C4-2B (cell line): ENCODE data around the gene KCNMA1.
A peak's percentile ranks its signal among the peaks of the same experiment; 100 is the strongest.

Experiments used
- H3K27ac ChIP-seq: fragments of 450-650 bp; 2 replicates; pipeline ENCODE4 v1.5.1; 2017
- ZFX ChIP-seq: fragments of 450-650 bp; IDR thresholded peaks from 2 replicates; pipeline ENCODE4 v1.6.1; 2017
- TF ChIP-seq, protein P1 (sequence below): fragments of 450-650 bp; conservative IDR thresholded peaks from 2 replicates; pipeline ENCODE4 v1.5.1; 2017; ENCODE audit warnings: mild to moderate bottlenecking

The KCNMA1 gene

DNA sequence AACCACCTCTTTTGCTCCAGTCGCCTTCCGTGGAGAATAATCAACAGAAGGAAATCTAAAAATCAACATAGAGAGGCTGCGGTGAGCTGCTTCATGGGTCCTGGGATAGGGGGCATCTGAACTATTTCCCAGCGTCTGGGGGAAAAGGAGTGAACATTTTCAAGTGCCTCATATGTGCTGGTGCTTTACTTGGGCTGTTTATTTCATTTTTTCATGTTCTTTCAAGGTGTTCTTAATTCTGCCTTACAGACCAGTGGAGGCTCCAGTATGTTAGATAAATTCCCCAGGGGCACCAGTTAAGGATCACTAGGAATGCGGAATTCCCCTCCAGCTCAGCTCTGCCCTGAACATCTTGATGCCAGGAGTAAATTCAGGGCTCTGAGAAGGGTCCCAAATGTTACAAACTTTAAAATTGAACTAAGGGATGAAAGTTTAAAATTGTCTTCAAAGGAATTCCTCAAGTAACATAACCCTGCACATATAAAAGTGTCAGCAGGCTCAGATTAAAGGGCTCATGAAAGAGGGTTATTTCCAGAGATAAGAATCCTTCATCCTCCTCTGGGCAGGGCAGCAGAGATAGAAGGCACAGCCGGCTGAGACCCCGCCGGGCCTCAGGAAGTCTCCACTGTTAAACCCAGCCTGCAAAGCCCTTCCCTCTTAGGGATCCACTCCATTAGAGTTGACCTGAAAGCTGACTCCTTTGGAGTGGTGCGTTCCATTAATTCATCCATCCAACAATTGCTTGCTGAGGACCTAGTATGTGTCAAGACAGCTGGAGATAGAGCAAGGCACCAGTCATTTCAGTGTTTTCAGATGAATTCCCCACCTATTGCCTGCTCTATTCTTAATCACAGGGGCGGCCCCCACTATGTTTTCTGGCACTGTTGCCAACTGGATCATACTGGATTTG, 345.8 kb downstream of the KCNMA1 start:
- TF ChIP-seq, protein P1, sequence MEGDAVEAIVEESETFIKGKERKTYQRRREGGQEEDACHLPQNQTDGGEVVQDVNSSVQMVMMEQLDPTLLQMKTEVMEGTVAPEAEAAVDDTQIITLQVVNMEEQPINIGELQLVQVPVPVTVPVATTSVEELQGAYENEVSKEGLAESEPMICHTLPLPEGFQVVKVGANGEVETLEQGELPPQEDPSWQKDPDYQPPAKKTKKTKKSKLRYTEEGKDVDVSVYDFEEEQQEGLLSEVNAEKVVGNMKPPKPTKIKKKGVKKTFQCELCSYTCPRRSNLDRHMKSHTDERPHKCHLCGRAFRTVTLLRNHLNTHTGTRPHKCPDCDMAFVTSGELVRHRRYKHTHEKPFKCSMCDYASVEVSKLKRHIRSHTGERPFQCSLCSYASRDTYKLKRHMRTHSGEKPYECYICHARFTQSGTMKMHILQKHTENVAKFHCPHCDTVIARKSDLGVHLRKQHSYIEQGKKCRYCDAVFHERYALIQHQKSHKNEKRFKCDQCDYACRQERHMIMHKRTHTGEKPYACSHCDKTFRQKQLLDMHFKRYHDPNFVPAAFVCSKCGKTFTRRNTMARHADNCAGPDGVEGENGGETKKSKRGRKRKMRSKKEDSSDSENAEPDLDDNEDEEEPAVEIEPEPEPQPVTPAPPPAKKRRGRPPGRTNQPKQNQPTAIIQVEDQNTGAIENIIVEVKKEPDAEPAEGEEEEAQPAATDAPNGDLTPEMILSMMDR, result no peak
- TF ChIP-seq ZFX, result no peak
- peak overlapping the region; percentile 3; the same call in 1 of the 2 replicates for H3K27ac ChIP-seq

DNA sequence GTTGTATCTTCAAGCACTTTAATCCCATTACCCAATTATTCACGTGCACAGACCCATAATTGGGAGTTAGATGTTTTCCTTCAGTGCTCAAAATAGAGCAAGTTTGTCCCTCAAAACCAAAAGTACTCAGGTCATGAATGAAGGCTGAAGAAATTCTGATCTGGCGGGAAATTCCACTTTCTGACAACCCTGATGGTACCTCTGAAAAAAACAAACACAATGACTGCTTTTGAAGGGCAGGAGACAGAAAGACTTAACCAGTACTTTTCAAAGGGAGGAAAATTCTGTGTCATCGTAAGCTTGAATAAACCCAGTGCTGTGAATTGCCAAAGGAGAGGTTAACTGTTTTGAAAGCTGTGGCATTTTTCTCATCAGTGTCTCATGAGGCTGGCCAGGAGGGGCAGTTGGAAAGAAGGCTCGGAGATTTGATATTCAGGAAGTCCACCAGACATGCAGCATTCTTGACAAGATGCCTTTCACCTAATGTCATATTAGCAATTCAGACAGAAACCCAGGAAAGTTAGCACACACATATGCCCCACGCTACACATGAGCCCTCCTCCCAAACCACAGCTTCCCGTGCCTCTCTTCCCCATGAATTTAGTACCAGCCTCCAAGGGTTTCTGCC, 347.0 kb downstream of the KCNMA1 start:
- no peak overlapping the region for H3K27ac ChIP-seq
- TF ChIP-seq, protein P1, result no peak
- TF ChIP-seq ZFX, result no peak

DNA sequence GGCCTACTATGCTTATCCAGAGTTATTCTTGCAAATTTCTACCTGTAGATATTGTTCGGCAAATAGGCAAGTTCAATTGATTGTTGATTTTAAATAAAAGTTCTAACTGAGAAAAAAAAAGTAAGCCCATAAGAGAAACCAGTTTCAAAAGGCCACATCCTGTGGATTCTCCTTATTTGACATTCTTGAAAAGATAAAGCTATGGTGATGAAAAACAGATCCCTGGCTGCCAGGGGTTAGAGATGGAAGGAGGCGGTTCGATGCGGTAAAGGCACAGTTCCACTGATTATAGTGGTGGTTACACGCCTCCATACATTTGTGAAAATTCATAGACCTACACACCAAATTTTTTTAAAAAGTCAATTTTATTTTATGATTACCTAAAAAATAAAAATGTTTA, 347.8 kb downstream of the KCNMA1 start:
- no peak for TF ChIP-seq ZFX
- TF ChIP-seq, protein P1, result no peak
- no peak overlapping the region for H3K27ac ChIP-seq

DNA sequence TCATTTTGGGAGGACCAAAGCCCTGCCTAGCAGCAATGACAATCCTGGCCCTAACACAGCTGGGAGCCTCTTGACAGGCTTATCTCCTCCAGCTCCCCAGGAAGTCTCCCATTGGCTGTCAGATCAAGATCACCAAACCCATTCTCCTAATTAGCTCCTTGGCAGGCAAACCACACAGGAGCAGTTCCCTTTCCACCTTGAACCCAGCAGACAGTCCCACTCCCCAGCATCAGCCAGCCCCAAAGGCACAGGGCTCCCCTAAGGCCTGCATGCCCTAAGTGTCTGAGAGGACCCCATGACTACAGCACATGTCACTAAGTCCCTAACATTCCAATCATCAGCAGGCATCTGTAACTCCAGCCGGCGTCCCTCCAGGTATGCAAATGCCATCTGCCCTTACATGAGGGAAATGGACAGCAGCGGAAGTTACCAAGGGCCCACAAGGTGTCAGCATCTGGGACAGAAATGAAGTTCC, 348.5 kb downstream of the KCNMA1 start:
- TF ChIP-seq, protein P1, result no peak
- TF ChIP-seq ZFX, result no peak
- peak overlapping the region; percentile 78 for H3K27ac ChIP-seq

DNA sequence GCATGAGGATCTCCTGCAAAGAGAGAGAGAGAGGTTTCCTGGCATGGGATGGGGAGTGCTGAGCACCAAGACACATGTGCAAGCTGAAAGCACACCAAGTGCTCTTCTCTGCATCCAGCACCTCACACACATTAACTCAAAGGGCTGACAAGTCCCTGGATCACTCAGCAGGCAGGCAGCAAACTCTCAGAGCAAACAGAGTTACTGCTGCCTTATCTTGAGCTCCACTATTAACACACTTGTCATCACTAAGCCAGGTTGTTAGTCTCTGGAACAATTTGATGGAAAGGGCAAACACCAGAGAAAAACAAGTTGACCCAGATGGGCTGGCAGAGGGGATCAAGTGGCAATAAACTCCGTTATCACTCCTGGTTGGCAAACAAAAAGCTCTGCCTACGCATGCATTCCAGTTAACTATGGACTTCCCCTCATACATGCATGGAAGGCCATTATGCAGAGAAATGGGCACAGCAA, 349.9 kb downstream of the KCNMA1 start:
- no peak for TF ChIP-seq ZFX
- TF ChIP-seq, protein P1, result no peak
- peak overlapping the region; percentile 78 for H3K27ac ChIP-seq

DNA sequence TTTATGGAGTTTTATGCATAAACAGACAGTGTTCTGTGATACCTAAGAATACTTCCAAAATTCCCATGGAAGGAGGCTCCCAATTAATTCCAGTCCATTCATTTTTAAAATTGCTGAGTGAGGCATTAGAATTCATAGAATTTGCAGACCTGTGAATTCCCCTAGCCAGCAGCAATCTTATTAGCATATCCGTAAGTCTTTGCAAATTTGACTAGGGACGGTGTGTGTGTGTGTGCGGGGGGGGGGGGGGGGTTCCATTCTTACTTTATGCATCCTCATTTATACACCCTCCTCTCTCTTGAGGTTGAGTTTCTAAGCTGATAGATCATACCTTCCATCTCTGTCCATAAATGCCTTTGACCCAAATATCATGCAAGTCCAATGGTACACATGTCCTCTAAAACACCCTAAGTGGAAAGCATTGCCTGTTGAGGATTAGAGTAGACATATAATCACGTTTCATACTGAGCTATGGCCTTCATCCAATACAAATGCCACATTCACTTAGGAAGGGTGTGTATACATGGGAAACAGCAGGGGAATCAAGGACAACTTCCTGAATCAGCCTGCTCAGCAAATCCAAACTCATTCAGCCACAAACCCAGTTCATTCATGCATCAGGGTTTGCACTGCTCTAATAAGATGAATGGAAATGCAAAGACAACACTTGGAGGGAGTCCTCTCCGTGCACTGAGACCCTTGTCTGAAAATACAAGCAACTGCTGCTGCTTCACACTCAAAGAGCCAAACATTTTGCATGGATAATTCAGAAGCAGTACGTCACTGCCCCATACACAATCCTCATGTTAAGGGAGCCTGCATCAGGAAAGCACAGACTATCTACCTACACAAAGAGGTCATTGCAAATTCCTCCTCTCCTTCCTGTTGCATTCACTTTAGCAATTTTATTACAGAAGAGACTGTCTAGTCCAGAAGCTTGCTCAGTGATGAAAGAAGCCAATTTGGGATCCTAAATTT, 350.8 kb downstream of the KCNMA1 start:
- TF ChIP-seq, protein P1, result no peak
- no peak for TF ChIP-seq ZFX
- H3K27ac ChIP-seq, result peak overlapping the region; percentile 78
